HEK293 (cell line): ENCODE measurements around the gene KLC3.

Experiments used
- CTCF ChIA-PET: fragments of 350-600 bp; formaldehyde crosslinking; extraction: SDS; loops from one replicate; lab custom pipeline; 2021; ENCODE audit warnings: antibody characterized with exemption; lab: Yijun Ruan, JAX
- POLR2A ChIA-PET: fragments of 300-600 bp; formaldehyde crosslinking; extraction: SDS; loops from one replicate; lab custom pipeline; 2020; ENCODE audit warnings: antibody characterized with exemption, inconsistent platforms; lab: Yijun Ruan, JAX
- H3K27ac ChIP-seq: fragments of 200-500 bp; sonication (Bioruptor generic); 2 replicates; pipeline ENCODE4 v1.5.1; 2014; ENCODE audit warnings: low read depth, low read length, control low read depth, inconsistent platforms; ENCODE audit errors: extremely low read depth
- H3K36me3 ChIP-seq, 2 experiments: fragments of 200-500 bp in 1 of 2; sonication (Bioruptor generic) in 1 of 2; 1 replicate in 1 of 2; 2 replicates in 1 of 2; pipeline ENCODE4 v1.5.1; 2014 to 2017; ENCODE audit warnings: inconsistent platforms in 2 of 2, low read length in 2 of 2; ENCODE audit not compliant: control insufficient read depth in 2 of 2, insufficient read depth in 1 of 2
- H3K4me1 ChIP-seq: fragments of 200-500 bp; sonication (Bioruptor generic); 2 replicates; pipeline ENCODE4 v1.5.1; 2014; ENCODE audit warnings: mild to moderate bottlenecking, low read length, inconsistent platforms; ENCODE audit not compliant: control insufficient read depth, insufficient read depth
- H3K4me3 ChIP-seq: 2 replicates; pipeline ENCODE4 v1.5.1; 2011; ENCODE audit warnings: low read depth, mild to moderate bottlenecking, control low read depth, low read length, moderate library complexity
- H3K9me3 ChIP-seq: fragments of 200-500 bp; sonication (Bioruptor generic); 2 replicates; pipeline ENCODE4 v1.5.1; 2014; ENCODE audit warnings: low read depth, low read length, inconsistent platforms; ENCODE audit not compliant: control insufficient read depth, insufficient read depth
- BCL11B ChIP-seq: fragments of 450-650 bp; formaldehyde crosslinking; IDR thresholded peaks from 2 replicates; pipeline ENCODE4 v1.5.1; 2016; ENCODE audit warnings: low read depth, missing biosample characterization, missing genetic modification characterization
- BCL6B ChIP-seq: fragments of 450-650 bp; formaldehyde crosslinking; IDR thresholded peaks from 2 replicates; pipeline ENCODE4 v1.5.1; 2017; ENCODE audit warnings: missing biosample characterization, missing genetic modification characterization
- FEZF1 ChIP-seq: fragments of 450-650 bp; formaldehyde crosslinking; IDR thresholded peaks from 2 replicates; pipeline ENCODE4 v1.5.1; 2016; ENCODE audit warnings: missing biosample characterization, missing genetic modification characterization
- GLIS1 ChIP-seq: fragments of 450-650 bp; formaldehyde crosslinking; IDR thresholded peaks from 2 replicates; pipeline ENCODE4 v1.5.1; 2016; ENCODE audit warnings: missing biosample characterization, missing genetic modification characterization
- HIC1 ChIP-seq: fragments of 450-650 bp; formaldehyde crosslinking; IDR thresholded peaks from 2 replicates; pipeline ENCODE4 v1.5.1; 2016; ENCODE audit warnings: missing biosample characterization, missing genetic modification characterization
- OVOL3 ChIP-seq: fragments of 450-650 bp; formaldehyde crosslinking; IDR thresholded peaks from 2 replicates; pipeline ENCODE4 v1.5.1; 2016; ENCODE audit warnings: missing biosample characterization, missing genetic modification characterization
- SP7 ChIP-seq: fragments of 450-650 bp; formaldehyde crosslinking; IDR thresholded peaks from 2 replicates; pipeline ENCODE4 v1.5.1; 2016; ENCODE audit warnings: missing biosample characterization, missing genetic modification characterization
- ZBTB10 ChIP-seq: fragments of 450-650 bp; formaldehyde crosslinking; IDR thresholded peaks from 2 replicates; pipeline ENCODE4 v1.5.1; 2016; ENCODE audit warnings: missing biosample characterization, missing genetic modification characterization
- ZBTB11 ChIP-seq: fragments of 450-650 bp; formaldehyde crosslinking; conservative IDR thresholded peaks from 2 replicates; pipeline ENCODE4 v1.5.1; 2016; ENCODE audit warnings: low read depth, missing biosample characterization, missing genetic modification characterization
- ZFP69B ChIP-seq: fragments of 450-650 bp; formaldehyde crosslinking; IDR thresholded peaks from 2 replicates; pipeline ENCODE4 v1.5.1; 2016; ENCODE audit warnings: missing biosample characterization, missing genetic modification characterization
- ZNF223 ChIP-seq: fragments of 450-650 bp; formaldehyde crosslinking; IDR thresholded peaks from 2 replicates; pipeline ENCODE4 v1.5.1; 2016; ENCODE audit warnings: missing biosample characterization, missing genetic modification characterization
- ZNF248 ChIP-seq: fragments of 450-650 bp; formaldehyde crosslinking; IDR thresholded peaks from 2 replicates; pipeline ENCODE4 v1.5.1; 2017; ENCODE audit warnings: missing biosample characterization, missing genetic modification characterization
- ZNF341 ChIP-seq: fragments of 450-650 bp; formaldehyde crosslinking; IDR thresholded peaks from 2 replicates; pipeline ENCODE4; 2016; ENCODE audit warnings: low read depth, missing biosample characterization, missing genetic modification characterization
- ZNF366 ChIP-seq: fragments of 450-650 bp; formaldehyde crosslinking; conservative IDR thresholded peaks from 2 replicates; pipeline ENCODE4 v1.5.1; 2016; ENCODE audit warnings: missing biosample characterization, missing genetic modification characterization
- ZNF549 ChIP-seq: fragments of 450-650 bp; IDR thresholded peaks from 2 replicates; pipeline ENCODE4 v1.5.1; 2018; ENCODE audit warnings: missing biosample characterization, missing genetic modification characterization, mild to moderate bottlenecking, inconsistent platforms, moderate library complexity

The KLC3 gene

GRCh38 chr19:45382426-45382825 lies 41.9 kb downstream of the KLC3 start:
- CTCF ChIA-PET: interaction anchor here (0.6 kb wide), 1 partner anchor 22 kb away, joined by 3 read pairs; no protein-coding TSS in a partner anchor
- POLR2A ChIA-PET: no interaction called here
- no peaks in the 10 kb centered on the region; a peak in 1 of 3 replicates for H3K36me3 ChIP-seq

GRCh38 chr19:45385392-45386221 lies 45.1 kb downstream of the KLC3 start:
- H3K36me3 ChIP-seq: no peaks in the 10 kb centered on the region; a peak in 1 of 3 replicates
- no peak overlapping the region for H3K4me3 ChIP-seq
- TF ChIP-seq ZNF248 (tag by site-specific recombination) (no peak), ZBTB10 (tag by site-specific recombination) (no peak), ZNF341 (tag by site-specific recombination) (no peak), FEZF1 (tag by site-specific recombination) (no peak), BCL11B (tag by site-specific recombination) (no peak), ZNF549 (tag by site-specific recombination) (no peak), ZNF223 (tag by site-specific recombination) (no peak), OVOL3 (tag by site-specific recombination) (no peak), GLIS1 (tag by site-specific recombination) (no peak), ZBTB11 (no peak), SP7 (tag by site-specific recombination) (no peak), HIC1 (no peak)
- CTCF ChIA-PET: interaction anchor here (0.9 kb wide), 1 partner anchor 17 kb away, joined by 3 read pairs; no protein-coding TSS in a partner anchor
- POLR2A ChIA-PET: no interaction called here
- no peak overlapping the region for H3K27ac ChIP-seq
- H3K9me3 ChIP-seq: no peaks in the 10 kb centered on the region
- no peaks in the 10 kb centered on the region for H3K4me1 ChIP-seq

More at GRCh38 chr19:45382426-45382825, 41.9 kb downstream of the KLC3 start:
- TF ChIP-seq BCL6B: no peak
- TF ChIP-seq ZNF366 (tag by site-specific recombination): no peak
- TF ChIP-seq ZFP69B (tag by site-specific recombination): no peak
- Histone ChIP-seq H3K4me3 (no peak overlapping the region), H3K27ac (no peak overlapping the region), H3K4me1 (no peaks in the 10 kb centered on the region), H3K9me3 (no peaks in the 10 kb centered on the region)
